GM18861 (cell line): Measurements from ENCODE around the gene SIGLEC11.

Experiments
- ATAC-seq: cut with Tn5 transposase; IDR thresholded peaks from one replicate; pipeline ENCODE4 v1.9.1; 2021; ENCODE audit not compliant: unreplicated experiment

Gene SIGLEC11

DNA sequence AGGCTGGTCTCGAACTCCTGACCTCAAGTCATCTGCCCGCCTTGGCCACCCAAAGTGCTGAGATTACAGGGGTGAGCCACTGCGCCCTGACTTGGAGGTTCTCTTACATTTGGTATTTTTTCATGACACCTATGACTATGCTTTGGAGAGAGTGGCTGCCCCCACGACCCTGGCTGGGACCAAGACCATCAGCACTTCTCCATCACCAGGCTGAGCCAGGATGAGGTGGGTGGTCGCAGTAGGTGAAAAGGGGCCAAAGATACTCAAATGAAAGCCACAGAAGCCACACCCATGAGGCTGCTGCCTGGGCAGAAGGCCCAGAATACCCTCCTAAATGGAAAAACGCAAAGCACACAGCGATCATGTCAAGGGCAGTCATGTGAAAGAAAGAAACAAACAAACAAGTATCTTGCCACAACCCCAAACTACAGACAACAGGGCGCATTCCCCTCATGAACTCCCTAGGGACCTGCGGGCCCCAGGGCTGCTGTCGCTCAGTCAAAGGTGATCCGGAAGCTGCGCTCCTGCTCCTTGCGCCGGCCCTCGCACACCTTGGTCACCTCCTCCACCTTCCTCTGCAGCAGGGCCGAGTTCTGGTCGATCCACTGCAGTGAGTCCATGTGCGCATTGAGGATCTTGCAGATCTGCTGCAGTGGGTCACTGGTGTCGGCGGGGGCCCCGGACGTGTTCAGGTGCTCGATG, 53.1 kb downstream of the SIGLEC11 start:
- no peak for ATAC-seq

DNA sequence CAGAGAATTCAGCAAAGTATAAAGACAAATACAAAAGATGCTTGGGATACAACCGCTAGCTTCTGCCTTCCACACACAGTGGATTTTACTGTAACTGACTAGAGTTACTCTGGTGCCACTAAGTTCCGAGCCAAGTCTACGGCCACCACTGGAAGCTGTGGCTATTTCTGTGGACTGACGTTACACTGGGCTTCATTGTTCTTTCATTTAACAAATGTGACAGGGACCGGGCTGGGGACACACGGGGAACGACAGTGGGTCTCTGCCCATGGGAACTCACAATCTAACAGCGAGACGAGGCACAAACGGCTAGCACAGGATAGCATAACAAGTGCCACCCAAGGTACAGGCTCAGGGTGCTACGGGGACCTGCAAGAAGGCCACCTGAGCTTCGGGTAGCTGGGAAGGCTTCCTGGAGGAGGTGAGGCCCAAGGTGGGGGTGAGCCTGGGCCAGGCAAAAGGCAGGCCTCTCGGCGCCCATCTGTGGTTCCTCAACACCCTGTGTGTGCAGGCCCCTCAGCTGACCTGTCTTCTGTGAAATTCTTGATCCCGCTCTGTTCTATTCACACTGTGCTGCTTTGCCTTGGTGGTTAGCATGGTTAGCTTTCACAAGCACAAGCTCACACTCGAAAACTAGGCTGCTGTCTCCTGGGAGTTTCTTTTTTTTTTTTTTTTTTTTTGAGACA, 54.0 kb downstream of the SIGLEC11 start:
- ATAC-seq: no peak

DNA sequence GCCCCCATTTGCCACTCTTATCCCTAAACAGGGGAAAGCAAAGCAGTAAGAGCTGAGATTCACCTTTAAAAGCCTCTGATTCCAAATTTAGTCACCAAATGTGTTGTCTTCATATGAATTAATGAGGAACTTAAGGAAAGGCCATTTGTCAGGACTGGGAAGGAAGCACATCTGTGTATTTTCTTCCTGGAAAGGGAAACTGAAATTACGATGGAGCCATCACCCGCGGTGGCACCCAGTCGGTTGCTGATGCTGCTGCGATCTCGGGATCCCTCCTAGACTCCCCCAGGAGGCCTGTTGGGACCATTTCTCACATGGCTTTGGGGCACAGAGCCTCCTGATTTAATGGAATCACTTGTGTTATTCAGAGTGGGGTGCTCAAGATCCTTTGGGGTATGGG, 56.8 kb downstream of the SIGLEC11 start:
- no peak for ATAC-seq
